Right lobe of liver (tissue), 6 donors: ENCODE results near the gene OR2H2. TPM values are rescaled to one million over a fixed set of nuclear protein-coding genes. Genes with fewer than 3 reads are reported as not detected.

Experiments used
- ATAC-seq, 4 donors: fragments of 200-7000 bp; cut with Tn5 transposase; one replicate each; pipeline ENCODE4 v1.9.1; 2020; ENCODE audit warnings: mild to moderate bottlenecking in 4 of 4, moderate library complexity in 4 of 4
- DNase-seq, 3 donors: peaks; one replicate each; pipeline ENCODE4 v3.0.0-alpha.2; 2020
- H3K27ac ChIP-seq, 3 donors: fragments of 200-600 bp; one replicate each; pipeline ENCODE4 v1.8.0; 2022
- H3K27me3 ChIP-seq, 2 donors: fragments of 200-600 bp; one replicate each; pipeline ENCODE4 v1.8.0; 2022
- H3K36me3 ChIP-seq, 4 donors: fragments of 200-600 bp; sonication (generic) in 1 of 4; one replicate each; pipeline versions ENCODE4 v1.5.1 to v1.8.0; 2017 to 2022; ENCODE audit warnings: control low read depth in 1 of 4
- H3K4me1 ChIP-seq, 4 donors: fragments of 200-600 bp; sonication (generic) in 1 of 4; one replicate each; pipeline versions ENCODE4 v1.5.1 to v1.8.0; 2017 to 2022; ENCODE audit warnings: control low read depth in 1 of 4
- H3K4me3 ChIP-seq, 3 donors: fragments of 200-600 bp; one replicate each; pipeline ENCODE4 v1.8.0; 2022
- H3K9me3 ChIP-seq, 4 donors: fragments of 200-600 bp; sonication (generic) in 1 of 4; one replicate each; pipeline versions ENCODE4 v1.5.1 to v1.8.0; 2017 to 2022; ENCODE audit warnings: control low read depth in 1 of 4
- CTCF ChIP-seq, 4 donors: fragments of 200-600 bp in 3 of 4; fragments of 450-650 bp in 1 of 4; IDR thresholded peaks; one replicate each; pipeline versions ENCODE4 v1.5.1 to v1.8.0; 2016 to 2022; ENCODE audit warnings: antibody characterized with exemption in 4 of 4, mild to moderate bottlenecking in 2 of 4
- POLR2A ChIP-seq: fragments of 450-650 bp; IDR thresholded peaks from one replicate; pipeline ENCODE4 v1.6.1; 2017; ENCODE audit warnings: antibody characterized with exemption, mild to moderate bottlenecking
- WGBS: methylation state at CpG from one replicate; pipeline ENCODE4 v1.1.6; 2018; ENCODE audit warnings: low coverage, low lambda C conversion rate; ENCODE audit not compliant: insufficient coverage; ENCODE audit errors: missing lambda C conversion rate; 5-methylcytosine and 5-hydroxymethylcytosine counted together
- intact Hi-C, 2 donors: fragments of 100-400 bp; cut with DNase I; formaldehyde crosslinking; loops; one replicate each; pipeline versions ENCODE4 v1.11.2 to v1.14.1; 2022
- total RNA-seq, 6 experiments: library from RNA; depleted of rRNA in 2 of 6; stranded (reverse); fragments of >200 nt in 2 of 6; fragmentation: NEBNext Ultra II Directional in 3 of 6; extraction: Animal tissue kit (Norgen Biotek cat#: 25700) in 3 of 6; gene quantifications; one replicate each; pipeline versions ENCODE4 v1.1.0 to v1.2.4, GENCODE V29; 2016 to 2023
- donor health status: DM: no; HTN: yes; CAD: no.
- donor health status: DM: no; HTN: no; CAD: no.
- donor health status: DM: no; HTN: no; CAD: no.
- donor health status: DM: no; HTN: yes; CAD: no.
- donor health status: DM: no; HTN: yes; CAD: no.

OR2H2 gene
- total RNA-seq, 6 experiments from 2014 or later, result not detected

- H3K27me3 ChIP-seq, result peaks cover 0 to 9% of the 10 kb centered on the region in 2 donors
- H3K36me3 ChIP-seq, result no peaks in the 10 kb centered on the region
- H3K4me3 ChIP-seq, result peak overlapping the region; percentile 6 to 44 (median 20)
- ATAC-seq, result peak in 1 of 4 donors; percentile 5
- no peaks in the 10 kb centered on the region for H3K9me3 ChIP-seq
- intact Hi-C loops, result no loop called here
- TF ChIP-seq CTCF (IDR thresholded peaks at IDR 0.05) (no peak), POLR2A (no peak)
- H3K27ac ChIP-seq, result peak overlapping the region in 2 of 3 donors; percentile 28 to 47
- DNase-seq, result no peak
- 11% methylated on average over 11 of the region's 31 CpGs for WGBS
- H3K4me1 ChIP-seq, result no peaks in the 10 kb centered on the region
These were observed 42.2 kb downstream of the OR2H2 start for GRCh38 chr6:29626948-29627754.

GRCh38 chr6:29627755-29628418, 43.0 kb downstream of the OR2H2 start:
- no peaks in the 10 kb centered on the region for H3K4me1 ChIP-seq
- 2% methylated on average over 44 of the region's 51 CpGs for WGBS
- H3K27ac ChIP-seq, result peak overlapping the region in 2 of 3 donors; percentile 38 to 47
- no peaks in the 10 kb centered on the region for H3K9me3 ChIP-seq
- peaks cover 0 to 11% of the 10 kb centered on the region in 2 donors for H3K27me3 ChIP-seq
- H3K4me3 ChIP-seq, result peak overlapping the region; percentile 20 to 44 (median 34)
- ATAC-seq (peak; percentile 41 to 58 (median 50)), DNase-seq (peak; percentile 59 to 82 (median 68))
- TF ChIP-seq CTCF (IDR thresholded peaks at IDR 0.05) (no peak), POLR2A (peak; percentile 34)
- intact Hi-C loops, result no loop called here
- H3K36me3 ChIP-seq, result no peaks in the 10 kb centered on the region

GRCh38 chr6:29628419-29629281, 43.7 kb downstream of the OR2H2 start:
- DNase-seq, result peak; percentile 63 to 79 (median 75)
- H3K9me3 ChIP-seq, result no peaks in the 10 kb centered on the region
- intact Hi-C loops, result no loop called here
- H3K27ac ChIP-seq, result peak overlapping the region; percentile 21 to 38 (median 32)
- TF ChIP-seq POLR2A, result no peak
- peak; percentile 12 to 59 (median 54) for TF ChIP-seq CTCF (IDR thresholded peaks at IDR 0.05)
- WGBS, result 3% methylated on average over 30 of the region's 32 CpGs
- H3K27me3 ChIP-seq, result peaks cover 0 to 18% of the 10 kb centered on the region in 2 donors
- no peaks in the 10 kb centered on the region for H3K36me3 ChIP-seq
- ATAC-seq, result peak; percentile 62 to 71 (median 66)
- H3K4me1 ChIP-seq, result no peaks in the 10 kb centered on the region
- H3K4me3 ChIP-seq, result peak overlapping the region; percentile 18 to 44 (median 34)

- no peak for TF ChIP-seq POLR2A
- no peak for TF ChIP-seq CTCF (IDR thresholded peaks at IDR 0.05)
- Histone ChIP-seq H3K27me3 (peaks cover 0 to 18% of the 10 kb centered on the region in 2 donors), H3K27ac (no peak overlapping the region), H3K9me3 (no peaks in the 10 kb centered on the region), H3K4me1 (no peaks in the 10 kb centered on the region), H3K36me3 (no peaks in the 10 kb centered on the region), H3K4me3 (no peak overlapping the region)
- DNase-seq, result no peak
- no peak for ATAC-seq
- intact Hi-C loops, result no loop called here
- WGBS, result 46% methylated on average over 2 of the region's 2 CpGs
These were observed 44.6 kb downstream of the OR2H2 start for GRCh38 chr6:29629571-29629970.
